Keratinocyte (primary cell): ENCODE results near the gene C5orf34. TPM values are rescaled to one million over a fixed set of nuclear protein-coding genes. Genes with fewer than 3 reads are reported as not detected.
A peak's percentile ranks its signal among the peaks of the same experiment; 100 is the strongest.

Experiments used
- DNase-seq: peaks from one replicate; pipeline ENCODE4 v3.0.0-alpha.2; 2011; ENCODE audit warnings: low read depth, missing footprints, low spot score
- FAIRE-seq: peaks from 2 replicates; lab custom pipeline; 2011; peaks lifted over from hg19 to GRCh38; lab: Jason Lieb, UNC
- H2AFZ ChIP-seq: 2 replicates; pipeline ENCODE4 v1.6.0; 2012; ENCODE audit warnings: low read length, control low read depth, inconsistent platforms; ENCODE audit not compliant: control insufficient read depth
- H3K27ac ChIP-seq: 2 replicates; pipeline ENCODE4 v1.5.1; 2011; ENCODE audit warnings: low read length; ENCODE audit not compliant: control insufficient read depth, insufficient read depth
- H3K27me3 ChIP-seq: 3 replicates; pipeline ENCODE4 v1.6.0; 2011; ENCODE audit warnings: low read length; ENCODE audit not compliant: control insufficient read depth, insufficient read depth; ENCODE audit errors: extremely low read depth
- H3K36me3 ChIP-seq, 2 experiments: 2 replicates in 1 of 2; 3 replicates in 1 of 2; pipeline ENCODE4 v1.5.1; 2011; ENCODE audit warnings: low read length in 2 of 2, mild to moderate bottlenecking in 1 of 2; ENCODE audit not compliant: control insufficient read depth in 2 of 2, insufficient read depth in 2 of 2; ENCODE audit errors: extremely low read depth in 1 of 2
- H3K4me1 ChIP-seq: 3 replicates; pipeline ENCODE4 v1.5.1; 2011; ENCODE audit warnings: low read length; ENCODE audit not compliant: control insufficient read depth, insufficient read depth; ENCODE audit errors: extremely low read depth
- H3K4me2 ChIP-seq: 3 replicates; pipeline ENCODE4 v1.6.0; 2011; ENCODE audit warnings: low read depth, low read length; ENCODE audit not compliant: control insufficient read depth, insufficient read depth; ENCODE audit errors: extremely low read depth
- H3K4me3 ChIP-seq, 3 experiments: fragments of 200-600 bp in 1 of 3; sonication (generic) in 1 of 3; 2 replicates in 2 of 3; 3 replicates in 1 of 3; pipeline ENCODE4 v1.5.1; 2011 to 2016; ENCODE audit warnings: low read length in 3 of 3, mild to moderate bottlenecking in 3 of 3, control low read depth in 2 of 3, inconsistent platforms in 1 of 3, low read depth in 1 of 3, mixed read lengths in 1 of 3, mixed run types in 1 of 3, moderate library complexity in 1 of 3; ENCODE audit not compliant: control insufficient read depth in 2 of 3, insufficient read depth in 2 of 3; ENCODE audit errors: extremely low read depth in 1 of 3
- H3K79me2 ChIP-seq: 2 replicates; pipeline ENCODE4 v1.6.0; 2012; ENCODE audit warnings: low read length; ENCODE audit not compliant: control insufficient read depth, insufficient read depth
- H3K9ac ChIP-seq: 3 replicates; pipeline ENCODE4 v1.6.0; 2011; ENCODE audit warnings: low read length; ENCODE audit not compliant: control insufficient read depth, insufficient read depth; ENCODE audit errors: extremely low read depth
- H3K9me1 ChIP-seq: 3 replicates; pipeline ENCODE4 v1.6.0; 2011; ENCODE audit warnings: low read length; ENCODE audit not compliant: control insufficient read depth, insufficient read depth; ENCODE audit errors: extremely low read depth
- H3K9me3 ChIP-seq: 2 replicates; pipeline ENCODE4 v1.5.1; 2012; ENCODE audit warnings: low read depth, low read length; ENCODE audit not compliant: control insufficient read depth
- H4K20me1 ChIP-seq: 3 replicates; pipeline ENCODE4 v1.6.0; 2011; ENCODE audit warnings: low read length; ENCODE audit not compliant: control insufficient read depth, insufficient read depth; ENCODE audit errors: extremely low read depth
- CTCF ChIP-seq, 3 experiments: IDR thresholded peaks in 1 of 3; conservative IDR thresholded peaks in 1 of 3; optimal IDR thresholded peaks in 1 of 3; 2 replicates in 2 of 3; 3 replicates in 1 of 3; pipeline versions ENCODE3 to v1.5.1; 2011; ENCODE audit warnings: low read length in 3 of 3, mild to moderate bottlenecking in 3 of 3, moderate library complexity in 2 of 3, control low read depth in 1 of 3, inconsistent platforms in 1 of 3; ENCODE audit not compliant: insufficient read depth in 2 of 3; ENCODE audit errors: extremely low read depth in 1 of 3
- EZH2 ChIP-seq: IDR thresholded peaks from one replicate; pipeline ENCODE4 v1.6.1; 2012; ENCODE audit warnings: inconsistent platforms, mild to moderate bottlenecking, low read length, moderate library complexity
- dilution Hi-C: fragments of 300-500 bp; cut with MboI; formaldehyde crosslinking; loops from one replicate; pipeline ENCODE4 v1.7.0; 2020; ENCODE audit warnings: low sequenced_read_pairs; ENCODE audit not compliant: extremely low pct_ligation_motif_present
- polyA plus RNA-seq, 5 experiments: library from polyadenylated mRNA; depleted of rRNA in 3 of 5; stranded (reverse) in 3 of 5; stranded (forward) in 1 of 5; unstranded in 1 of 5; fragments of >200 nt; gene quantifications; 1 replicate in 1 of 5; 2 replicates in 3 of 5; 3 replicates in 1 of 5; pipeline versions ENCODE4 v1.2.1 to v1.2.3, GENCODE V29; 2011 to 2012; ENCODE audit warnings: missing spikeins in 2 of 5, low read depth in 1 of 5, low replicate concordance in 1 of 5

C5orf34 gene
- polyA plus RNA-seq, 1 donor (not counting 4 experiments of a cell fraction or from before 2014, with no cell fraction given): 5.8 TPM

GRCh38 chr5:43485406-43485805 lies 29.5 kb downstream of the C5orf34 start:
- no peak for DNase-seq
- Histone ChIP-seq H3K36me3 (no peaks in the 10 kb centered on the region), H2AFZ (no peak overlapping the region), H3K27me3 (no peaks in the 10 kb centered on the region), H3K4me1 (peaks cover 4% of the 10 kb centered on the region), H3K9ac (no peak overlapping the region), H3K9me3 (no peaks in the 10 kb centered on the region), H3K4me2 (no peak overlapping the region), H3K27ac (no peak overlapping the region), H4K20me1 (no peaks in the 10 kb centered on the region), H3K79me2 (peaks cover 24% of the 10 kb centered on the region), H3K9me1 (no peaks in the 10 kb centered on the region), H3K4me3 (no peak overlapping the region)
- FAIRE-seq: no peak
- dilution Hi-C loops: no loop called here
- TF ChIP-seq EZH2: no peak
- no peak for TF ChIP-seq CTCF (optimal IDR thresholded peaks at IDR 0.05 in 1 of 3, IDR thresholded peaks at IDR 0.05 in 1 of 3, conservative IDR thresholded peaks at IDR 0.05 in 1 of 3; ENCODE audit: extremely low read depth in 1 of 3, insufficient read depth in 2 of 3, low read length in 3 of 3)

GRCh38 chr5:43484106-43484849 lies 30.7 kb downstream of the C5orf34 start:
- H3K4me2 ChIP-seq: peak overlapping the region; percentile 91
- H3K9me1 ChIP-seq: no peaks in the 10 kb centered on the region
- peak overlapping the region; percentile 97 for H2AFZ ChIP-seq
- no peak for DNase-seq
- H3K36me3 ChIP-seq: no peaks in the 10 kb centered on the region
- H3K79me2 ChIP-seq: peaks cover 27% of the 10 kb centered on the region
- no peaks in the 10 kb centered on the region for H3K27me3 ChIP-seq
- peak overlapping the region; percentile 93 for H3K9ac ChIP-seq
- H3K4me1 ChIP-seq: peaks cover 4% of the 10 kb centered on the region
- peak overlapping the region; percentile 96 for H3K27ac ChIP-seq
- dilution Hi-C loops: no loop called here
- FAIRE-seq: peak; percentile 75
- TF ChIP-seq CTCF (optimal IDR thresholded peaks at IDR 0.05 in 1 of 3, IDR thresholded peaks at IDR 0.05 in 1 of 3, conservative IDR thresholded peaks at IDR 0.05 in 1 of 3; ENCODE audit: extremely low read depth in 1 of 3, insufficient read depth in 2 of 3, low read length in 3 of 3) (peak; percentile 63 to 79 (median 70)), EZH2 (no peak)
- H3K4me3 ChIP-seq: peak overlapping the region; percentile 68 to 85 (median 73)
- no peaks in the 10 kb centered on the region for H4K20me1 ChIP-seq
- no peaks in the 10 kb centered on the region for H3K9me3 ChIP-seq
